Motor neuron (in vitro differentiated cells): ENCODE measurements around the gene LIN52. TPM values are rescaled to one million over a fixed set of nuclear protein-coding genes. Genes with fewer than 3 reads are reported as not detected.

Experiments
- ATAC-seq, 8 experiments: fragments of 200-7000 bp; cut with Tn5 transposase; replicated peaks in 6 of 8; 2 replicates each; pipeline ENCODE4 v1.8.0; 2021; ENCODE audit warnings: mild to moderate bottlenecking in 8 of 8, moderate library complexity in 8 of 8
- H3K27ac ChIP-seq, 2 donors: fragments of 250-450 bp; sonication (Bioruptor Pico); 2 replicates each; pipeline ENCODE4 v1.9.0; 2021; ENCODE audit warnings: antibody characterized with exemption in 2 of 2, mild to moderate bottlenecking in 2 of 2, moderate library complexity in 1 of 2
- H3K4me1 ChIP-seq, 2 donors: fragments of 250-450 bp; sonication (Bioruptor Pico); replicated peaks in 1 of 2; 2 replicates each; pipeline ENCODE4 v1.6.1; 2021; ENCODE audit warnings: antibody characterized with exemption in 2 of 2, mild to moderate bottlenecking in 2 of 2, moderate library complexity in 1 of 2
- H3K4me3 ChIP-seq, 5 donors: fragments of 250-450 bp; sonication (Bioruptor Pico); 2 replicates each; pipeline ENCODE4 v1.9.0; 2021; ENCODE audit warnings: antibody characterized with exemption in 5 of 5, mild to moderate bottlenecking in 5 of 5, moderate library complexity in 4 of 5
- WGBS, 10 experiments: fragments of 450-650 bp; shearing (Covaris generic); methylation state at CpG; one replicate each; pipeline ENCODE4 v1.0.0; 2022; 5-methylcytosine and 5-hydroxymethylcytosine counted together
- in situ Hi-C, 9 experiments: fragments of 400-800 bp; cut with MboI; loops; one replicate each; pipeline ENCODE4 v1.15.0; 2021; ENCODE audit warnings: low sequenced_read_pairs in 9 of 9, low pct_unique_long_range_greater_than_20kb in 2 of 9; ENCODE audit not compliant: unreplicated experiment in 9 of 9
- total RNA-seq, 8 experiments: library from RNA; unstranded; fragments of 300-600 nt; gene quantifications; 2 replicates each; pipeline versions ENCODE4 v1.2.3 to v1.2.4, GENCODE V29; 2022

LIN52 gene
- total RNA-seq, 8 experiments from 2014 or later = 7.2 to 19.2 (median 10.5) TPM

GRCh38 chr14:74205882-74206281 lies 121.1 kb downstream of the LIN52 start:
- no peak overlapping the region for H3K4me3 ChIP-seq
- ATAC-seq = peak in 1 of 8 experiments; percentile 72
- peaks cover 11 to 35% of the 10 kb centered on the region in 2 donors for H3K4me1 ChIP-seq
- in situ Hi-C loops = no loop called here
- WGBS, 10 experiments = 20 to 100% (median 93%) methylated on average over 1 of the region's 1 CpG; no CpG with 5 or more reads in 4 of the 10 experiments
- H3K27ac ChIP-seq = no peak overlapping the region

- peaks cover 11 to 25% of the 10 kb centered on the region in 2 donors for H3K4me1 ChIP-seq
- no peak overlapping the region for H3K4me3 ChIP-seq
- 17 to 100% (median 73%) methylated on average over 1 to 3 of the region's 3 CpGs; no CpG with 5 or more reads in 3 of the 10 experiments for WGBS, 10 experiments
- H3K27ac ChIP-seq = no peak overlapping the region
- no peak for ATAC-seq
- in situ Hi-C loops = no loop called here
These were observed 123.2 kb downstream of the LIN52 start for GRCh38 chr14:74207943-74208342.

- peaks cover 11 to 20% of the 10 kb centered on the region in 2 donors for H3K4me1 ChIP-seq
- WGBS, 10 experiments = 53 to 100% (median 78%) methylated on average over 1 to 5 of the region's 8 CpGs; no CpG with 5 or more reads in 2 of the 10 experiments
- H3K27ac ChIP-seq = peak overlapping the region; percentile 46 to 59
- peak in 5 of 8 experiments; percentile 42 to 87 (median 75) for ATAC-seq
- in situ Hi-C loops = no loop called here
- H3K4me3 ChIP-seq = no peak overlapping the region
These were observed 123.9 kb downstream of the LIN52 start for GRCh38 chr14:74208642-74209041.

GRCh38 chr14:74211945-74212580 lies 127.3 kb downstream of the LIN52 start:
- in situ Hi-C loops = no loop called here
- 40 to 100% (median 66%) methylated on average over 1 to 5 of the region's 6 CpGs; no CpG with 5 or more reads in 3 of the 10 experiments for WGBS, 10 experiments

GRCh38 chr14:74213907-74214803 lies 129.4 kb downstream of the LIN52 start:
- in situ Hi-C loops = no loop called here
- no peak overlapping the region for H3K27ac ChIP-seq
- H3K4me3 ChIP-seq = no peak overlapping the region
- ATAC-seq = no peak
- H3K4me1 ChIP-seq = peaks cover 0 to 2% of the 10 kb centered on the region in 2 donors
- 57 to 80% (median 78%) methylated on average over 1 to 5 of the region's 21 CpGs; no CpG with 5 or more reads in 6 of the 10 experiments for WGBS, 10 experiments

More at GRCh38 chr14:74211945-74212580, 127.3 kb downstream of the LIN52 start:
- no peak for ATAC-seq
- no peak overlapping the region for H3K27ac ChIP-seq
- H3K4me1 ChIP-seq = peaks cover 11 to 16% of the 10 kb centered on the region in 2 donors
- no peak overlapping the region for H3K4me3 ChIP-seq

GRCh38 chr14:74216671-74217070 lies 131.9 kb downstream of the LIN52 start:
- WGBS, 10 experiments = 17 to 91% (median 87%) methylated on average over 2 to 10 of the region's 11 CpGs; no CpG with 5 or more reads in 7 of the 10 experiments
- Histone ChIP-seq H3K4me3 (no peak overlapping the region), H3K27ac (no peak overlapping the region), H3K4me1 (no peaks in the 10 kb centered on the region)
- no peak for ATAC-seq
- in situ Hi-C loops = no loop called here

GRCh38 chr14:74217672-74218448 lies 133.1 kb downstream of the LIN52 start:
- Histone ChIP-seq H3K4me3 (no peak overlapping the region), H3K4me1 (peaks cover 0 to 3% of the 10 kb centered on the region in 2 donors), H3K27ac (no peak overlapping the region)
- ATAC-seq = peak; percentile 92 to 100 (median 96)
- in situ Hi-C loops = no loop called here
- 7 to 67% (median 35%) methylated on average over 1 to 6 of the region's 40 CpGs; no CpG with 5 or more reads in 4 of the 10 experiments for WGBS, 10 experiments

GRCh38 chr14:74218462-74218861 lies 133.7 kb downstream of the LIN52 start:
- 19 to 80% (median 23%) methylated on average over 1 to 4 of the region's 4 CpGs; no CpG with 5 or more reads in 4 of the 10 experiments for WGBS, 10 experiments
- H3K27ac ChIP-seq = no peak overlapping the region
- ATAC-seq = no peak
- in situ Hi-C loops = no loop called here
- H3K4me1 ChIP-seq = peaks cover 0 to 5% of the 10 kb centered on the region in 2 donors
- H3K4me3 ChIP-seq = no peak overlapping the region

- no peak overlapping the region for H3K4me3 ChIP-seq
- H3K4me1 ChIP-seq = peaks cover 0 to 5% of the 10 kb centered on the region in 2 donors
- no peak overlapping the region for H3K27ac ChIP-seq
- in situ Hi-C loops = no loop called here
- 7 to 83% (median 69%) methylated on average over 2 to 8 of the region's 13 CpGs; no CpG with 5 or more reads in 5 of the 10 experiments for WGBS, 10 experiments
- ATAC-seq = no peak
These were observed 134.8 kb downstream of the LIN52 start for GRCh38 chr14:74219277-74220205.

GRCh38 chr14:74220991-74221390 lies 136.2 kb downstream of the LIN52 start:
- ATAC-seq = no peak
- 30 to 87% (median 80%) methylated on average over 1 to 5 of the region's 6 CpGs; no CpG with 5 or more reads in 7 of the 10 experiments for WGBS, 10 experiments
- in situ Hi-C loops = no loop called here

GRCh38 chr14:74221741-74222140 lies 137.0 kb downstream of the LIN52 start:
- in situ Hi-C loops = no loop called here
- Histone ChIP-seq H3K4me1 (peaks cover 0 to 5% of the 10 kb centered on the region in 2 donors), H3K27ac (no peak overlapping the region), H3K4me3 (no peak overlapping the region)
- no peak for ATAC-seq
- 29 to 93% (median 80%) methylated on average over 1 to 5 of the region's 7 CpGs; no CpG with 5 or more reads in 5 of the 10 experiments for WGBS, 10 experiments

More at GRCh38 chr14:74220991-74221390, 136.2 kb downstream of the LIN52 start:
- Histone ChIP-seq H3K4me1 (peaks cover 0 to 5% of the 10 kb centered on the region in 2 donors), H3K27ac (no peak overlapping the region), H3K4me3 (no peak overlapping the region)
